Endothelial cell (in vitro differentiated cells): Measurements from ENCODE around the gene STX7. TPM values are rescaled to one million over a fixed set of nuclear protein-coding genes. Genes with fewer than 3 reads are reported as not detected.

Experiments used
- DNase-seq: peaks from one replicate; pipeline ENCODE4 v3.0.0; 2021; ENCODE audit warnings: low spot score
- H3K27ac Mint-ChIP-seq: one replicate; pipeline ENCODE4 v1.8.0; 2021; ENCODE audit warnings: mixed read lengths, inconsistent platforms; ENCODE audit not compliant: unreplicated experiment
- H3K27me3 Mint-ChIP-seq: one replicate; pipeline ENCODE4 v1.8.0; 2021; ENCODE audit warnings: mild to moderate bottlenecking, moderate library complexity, mixed read lengths, inconsistent platforms; ENCODE audit not compliant: unreplicated experiment
- H3K36me3 Mint-ChIP-seq: one replicate; pipeline ENCODE4 v1.8.0; 2021; ENCODE audit warnings: mild to moderate bottlenecking, low read depth, mixed read lengths, inconsistent platforms; ENCODE audit not compliant: unreplicated experiment
- H3K4me1 Mint-ChIP-seq: one replicate; pipeline ENCODE4 v1.8.0; 2021; ENCODE audit warnings: mild to moderate bottlenecking, mixed read lengths, inconsistent platforms; ENCODE audit not compliant: unreplicated experiment
- H3K4me3 Mint-ChIP-seq: one replicate; pipeline ENCODE4 v1.8.0; 2021; ENCODE audit warnings: mild to moderate bottlenecking, mixed read lengths, inconsistent platforms; ENCODE audit not compliant: unreplicated experiment
- H3K9me3 Mint-ChIP-seq: one replicate; pipeline ENCODE4 v1.8.0; 2021; ENCODE audit warnings: mixed read lengths, inconsistent platforms; ENCODE audit not compliant: unreplicated experiment
- total RNA-seq: library from RNA; stranded (reverse); fragmentation: NEBNext Ultra II Directional; extraction: Animal tissue kit (Norgen Biotek cat#: 25700); gene quantifications from one replicate; pipeline ENCODE4 v1.2.1, GENCODE V29; 2021; ENCODE audit not compliant: unreplicated experiment
- TF ChIP-seq, protein P1 (sequence below): fragments of 200-600 bp; sonication (generic); IDR thresholded peaks from one replicate; pipeline ENCODE4 v1.5.0; 2021; ENCODE audit warnings: antibody characterized with exemption; ENCODE audit not compliant: unreplicated experiment

STX7 gene
- total RNA-seq, 1 donor from 2014 or later: 60.9 TPM

DNA sequence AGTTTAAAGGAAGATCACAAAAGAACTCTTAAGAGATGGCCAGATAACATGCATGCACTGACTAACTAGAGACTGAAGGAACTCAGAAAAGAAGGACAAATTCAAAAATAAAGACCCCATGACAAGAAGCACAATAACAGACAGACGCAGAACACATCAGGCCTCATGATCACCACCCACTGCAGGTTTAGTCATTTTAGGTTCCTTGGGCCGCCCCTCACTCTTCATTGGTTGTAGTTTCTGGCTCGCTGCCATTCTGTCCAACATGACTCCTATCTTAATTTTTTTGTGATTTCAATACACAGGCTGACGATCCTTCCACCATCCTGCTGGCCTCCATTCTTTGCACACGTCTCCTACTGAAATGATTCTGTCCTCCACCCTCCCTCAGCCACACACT lies 21.6 kb downstream of the STX7 start:
- TF ChIP-seq, protein P1, sequence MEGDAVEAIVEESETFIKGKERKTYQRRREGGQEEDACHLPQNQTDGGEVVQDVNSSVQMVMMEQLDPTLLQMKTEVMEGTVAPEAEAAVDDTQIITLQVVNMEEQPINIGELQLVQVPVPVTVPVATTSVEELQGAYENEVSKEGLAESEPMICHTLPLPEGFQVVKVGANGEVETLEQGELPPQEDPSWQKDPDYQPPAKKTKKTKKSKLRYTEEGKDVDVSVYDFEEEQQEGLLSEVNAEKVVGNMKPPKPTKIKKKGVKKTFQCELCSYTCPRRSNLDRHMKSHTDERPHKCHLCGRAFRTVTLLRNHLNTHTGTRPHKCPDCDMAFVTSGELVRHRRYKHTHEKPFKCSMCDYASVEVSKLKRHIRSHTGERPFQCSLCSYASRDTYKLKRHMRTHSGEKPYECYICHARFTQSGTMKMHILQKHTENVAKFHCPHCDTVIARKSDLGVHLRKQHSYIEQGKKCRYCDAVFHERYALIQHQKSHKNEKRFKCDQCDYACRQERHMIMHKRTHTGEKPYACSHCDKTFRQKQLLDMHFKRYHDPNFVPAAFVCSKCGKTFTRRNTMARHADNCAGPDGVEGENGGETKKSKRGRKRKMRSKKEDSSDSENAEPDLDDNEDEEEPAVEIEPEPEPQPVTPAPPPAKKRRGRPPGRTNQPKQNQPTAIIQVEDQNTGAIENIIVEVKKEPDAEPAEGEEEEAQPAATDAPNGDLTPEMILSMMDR: no peak
- Mint-ChIP-seq H3K4me3 (no peak overlapping the region), H3K27ac (no peak overlapping the region), H3K4me1 (no peaks in the 10 kb centered on the region), H3K9me3 (no peaks in the 10 kb centered on the region), H3K27me3 (no peaks in the 10 kb centered on the region), H3K36me3 (peaks cover 17% of the 10 kb centered on the region)
- no peak for DNase-seq

DNA sequence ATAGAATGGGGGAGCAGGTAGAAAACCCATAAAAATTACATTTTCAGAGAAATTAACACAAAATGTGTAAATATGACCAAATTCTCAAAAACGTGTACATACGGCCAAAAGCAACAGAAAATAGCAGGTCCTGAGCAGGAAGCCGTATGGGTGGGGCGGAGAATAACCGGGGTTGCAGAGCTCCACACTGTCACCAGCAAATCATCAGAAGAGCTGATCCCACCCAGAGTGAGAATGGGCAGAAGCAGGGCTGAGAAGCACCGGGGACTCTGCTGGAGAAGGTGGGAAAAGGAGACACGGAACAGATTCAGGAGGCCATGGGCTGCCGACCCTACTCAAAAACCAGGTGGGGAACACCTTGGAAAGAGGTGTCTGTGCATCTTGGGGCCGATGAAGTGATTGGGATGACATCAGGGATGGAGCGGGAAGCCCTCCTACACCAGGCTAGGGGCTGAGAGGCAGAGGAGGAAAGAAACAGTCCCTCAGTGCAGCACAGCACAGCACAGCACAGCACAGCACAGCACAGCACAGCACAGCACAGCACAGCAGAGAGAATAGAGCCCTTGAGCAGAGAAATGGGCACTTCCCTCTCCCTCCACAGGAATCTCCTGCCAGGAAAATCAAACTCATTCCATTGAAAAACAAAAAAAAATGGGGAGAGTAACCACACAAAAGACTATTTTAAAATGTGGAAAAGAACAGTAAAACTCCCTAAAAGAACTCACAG lies 22.3 kb downstream of the STX7 start:
- Mint-ChIP-seq H3K4me3 (no peak overlapping the region), H3K9me3 (no peaks in the 10 kb centered on the region), H3K36me3 (peaks cover 17% of the 10 kb centered on the region), H3K27me3 (no peaks in the 10 kb centered on the region), H3K4me1 (no peaks in the 10 kb centered on the region), H3K27ac (no peak overlapping the region)
- DNase-seq: no peak
- TF ChIP-seq, protein P1: no peak

DNA sequence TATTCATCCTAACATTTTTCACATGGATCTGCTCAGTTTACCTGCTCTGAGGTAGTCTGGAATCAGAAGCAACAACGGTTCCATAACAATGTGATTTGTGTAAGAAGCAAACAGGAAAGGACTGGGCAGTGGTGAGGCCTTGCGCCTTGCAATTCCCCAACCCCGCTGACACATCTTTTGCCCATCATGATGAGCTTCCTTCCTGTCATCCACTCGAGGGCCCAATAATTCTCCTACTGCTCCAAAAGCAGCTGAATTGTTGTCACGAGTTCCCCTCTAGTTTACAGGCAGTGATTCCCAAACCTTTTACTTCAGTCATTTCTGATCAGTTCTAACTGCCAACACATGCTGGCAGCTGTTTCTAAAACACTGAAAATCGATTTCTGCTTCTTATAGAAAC lies 22.9 kb downstream of the STX7 start:
- Mint-ChIP-seq H3K27me3 (no peaks in the 10 kb centered on the region), H3K4me3 (peak overlapping the region; percentile 48), H3K9me3 (no peaks in the 10 kb centered on the region), H3K27ac (peak overlapping the region; percentile 72), H3K36me3 (peaks cover 17% of the 10 kb centered on the region), H3K4me1 (no peaks in the 10 kb centered on the region)
- DNase-seq: no peak
- TF ChIP-seq, protein P1: no peak

DNA sequence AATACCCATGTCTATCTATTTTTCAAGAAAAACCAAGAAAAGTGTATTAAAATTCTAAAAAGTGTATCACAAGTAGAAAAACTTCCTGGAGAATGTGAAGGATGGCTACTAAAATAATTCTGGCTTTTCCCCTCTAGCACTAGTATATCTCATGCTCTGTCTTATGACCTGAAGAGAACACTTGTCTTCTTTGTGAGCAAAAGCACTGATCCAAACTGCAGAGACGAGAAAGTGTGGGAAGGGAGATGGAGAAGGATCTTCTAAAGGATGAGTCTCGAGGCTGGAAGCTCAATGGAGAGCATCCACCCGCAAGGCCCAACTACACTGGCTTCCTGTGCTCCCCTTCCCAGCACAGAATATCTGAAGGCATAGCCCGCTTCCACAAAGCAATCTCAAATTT lies 23.5 kb downstream of the STX7 start:
- Mint-ChIP-seq H3K36me3 (peaks cover 10% of the 10 kb centered on the region), H3K9me3 (no peaks in the 10 kb centered on the region), H3K4me3 (peak overlapping the region; percentile 48), H3K4me1 (no peaks in the 10 kb centered on the region), H3K27ac (peak overlapping the region; percentile 12), H3K27me3 (no peaks in the 10 kb centered on the region)
- no peak for DNase-seq
- TF ChIP-seq, protein P1: no peak

DNA sequence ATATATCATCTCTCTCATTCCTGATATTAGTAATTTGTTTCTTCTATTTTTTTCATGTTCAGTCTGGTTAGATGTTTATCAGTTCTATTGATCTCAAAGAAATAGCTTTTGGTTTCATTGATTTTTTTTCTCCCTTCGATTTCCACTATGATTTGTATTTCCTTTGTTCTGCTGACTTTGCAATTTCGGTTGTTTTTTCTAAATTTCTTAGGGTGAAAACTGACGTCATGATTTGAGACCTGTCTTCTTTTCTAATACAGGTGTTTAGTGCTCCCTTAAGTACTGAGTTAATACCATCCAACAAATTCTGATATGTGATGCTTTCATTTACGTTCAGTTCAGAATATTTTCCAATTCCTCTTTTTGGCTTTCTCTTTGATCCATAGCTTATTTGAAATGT lies 25.2 kb downstream of the STX7 start:
- H3K27me3 Mint-ChIP-seq: no peaks in the 10 kb centered on the region
- no peaks in the 10 kb centered on the region for H3K4me1 Mint-ChIP-seq
- no peak for DNase-seq
- no peaks in the 10 kb centered on the region for H3K9me3 Mint-ChIP-seq
- no peak overlapping the region for H3K27ac Mint-ChIP-seq
- no peak overlapping the region for H3K4me3 Mint-ChIP-seq
- H3K36me3 Mint-ChIP-seq: no peaks in the 10 kb centered on the region
- TF ChIP-seq, protein P1: no peak
